Measurements from ENCODE around the gene SORCS2. TPM values are rescaled to one million over a fixed set of nuclear protein-coding genes. Genes with fewer than 3 reads are reported as not detected.

The SORCS2 gene
- total RNA-seq, 1 experiment from 2014 or later: 0.15 TPM

DNA sequence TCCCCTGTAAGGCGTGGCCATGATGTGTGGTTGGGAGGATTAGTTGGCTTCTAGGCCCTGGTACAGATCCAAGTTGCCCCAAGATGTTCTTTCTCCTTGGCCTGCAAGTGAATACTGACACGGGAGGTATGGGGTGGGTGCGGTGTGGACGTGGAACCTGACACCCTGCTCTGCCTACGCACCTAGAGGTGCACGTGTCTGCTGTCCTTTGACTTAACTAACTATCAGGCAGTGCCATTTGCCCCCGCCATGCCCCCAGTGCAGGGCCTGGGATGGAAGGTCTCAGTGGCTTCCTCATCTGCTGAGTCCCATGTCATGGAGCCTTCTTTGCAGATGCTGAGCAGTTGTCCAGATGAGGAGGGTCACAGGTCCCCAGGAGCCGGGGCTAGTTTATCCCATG is 151.6 kb downstream of the SORCS2 start:
- ChIA-PET POLR2A (no interaction called here), CTCF (no interaction called here)
- Histone ChIP-seq H3K4me1 (ENCODE audit: control insufficient read depth, insufficient read depth, low read length) (no peaks in the 10 kb centered on the region), H3K36me3 (ENCODE audit: control insufficient read depth, insufficient read depth, low read length) (no peaks in the 10 kb centered on the region), H3K4me3 (ENCODE audit: low read depth in 2 of 2, low read length in 2 of 2) (no peak overlapping the region), H3K9me3 (ENCODE audit: control insufficient read depth, insufficient read depth, low read depth, low read length) (no peaks in the 10 kb centered on the region), H3K27me3 (ENCODE audit: control insufficient read depth, insufficient read depth, low read length) (no peaks in the 10 kb centered on the region), H3K27ac (ENCODE audit: low read length) (no peak overlapping the region)
- DNase-seq (ENCODE audit: low read depth, low spot score) (no peak), ATAC-seq (no peak)
- intact Hi-C loops (cut with micrococcal nuclease; ENCODE audit: unreplicated experiment) (no loop called here), in situ Hi-C loops (cut with HindIII; ENCODE audit: low pct_unique_long_range_greater_than_20kb, low sequenced_read_pairs) (no loop called here)
- TF ChIP-seq SIN3A (IDR thresholded peaks at IDR 0.05; ENCODE audit: borderline replicate concordance, insufficient read depth, low read depth, low read length) (no peak), TCF7L2 (IDR thresholded peaks at IDR 0.05; ENCODE audit: low read depth, low read length) (no peak), POLR2AphosphoS5 (IDR thresholded peaks at IDR 0.05; ENCODE audit: low read depth, low read length) (no peak)
- TF ChIP-seq, protein P1, sequence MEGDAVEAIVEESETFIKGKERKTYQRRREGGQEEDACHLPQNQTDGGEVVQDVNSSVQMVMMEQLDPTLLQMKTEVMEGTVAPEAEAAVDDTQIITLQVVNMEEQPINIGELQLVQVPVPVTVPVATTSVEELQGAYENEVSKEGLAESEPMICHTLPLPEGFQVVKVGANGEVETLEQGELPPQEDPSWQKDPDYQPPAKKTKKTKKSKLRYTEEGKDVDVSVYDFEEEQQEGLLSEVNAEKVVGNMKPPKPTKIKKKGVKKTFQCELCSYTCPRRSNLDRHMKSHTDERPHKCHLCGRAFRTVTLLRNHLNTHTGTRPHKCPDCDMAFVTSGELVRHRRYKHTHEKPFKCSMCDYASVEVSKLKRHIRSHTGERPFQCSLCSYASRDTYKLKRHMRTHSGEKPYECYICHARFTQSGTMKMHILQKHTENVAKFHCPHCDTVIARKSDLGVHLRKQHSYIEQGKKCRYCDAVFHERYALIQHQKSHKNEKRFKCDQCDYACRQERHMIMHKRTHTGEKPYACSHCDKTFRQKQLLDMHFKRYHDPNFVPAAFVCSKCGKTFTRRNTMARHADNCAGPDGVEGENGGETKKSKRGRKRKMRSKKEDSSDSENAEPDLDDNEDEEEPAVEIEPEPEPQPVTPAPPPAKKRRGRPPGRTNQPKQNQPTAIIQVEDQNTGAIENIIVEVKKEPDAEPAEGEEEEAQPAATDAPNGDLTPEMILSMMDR (IDR thresholded peaks at IDR 0.05): no peak
- TF ChIP-seq, protein P2, sequence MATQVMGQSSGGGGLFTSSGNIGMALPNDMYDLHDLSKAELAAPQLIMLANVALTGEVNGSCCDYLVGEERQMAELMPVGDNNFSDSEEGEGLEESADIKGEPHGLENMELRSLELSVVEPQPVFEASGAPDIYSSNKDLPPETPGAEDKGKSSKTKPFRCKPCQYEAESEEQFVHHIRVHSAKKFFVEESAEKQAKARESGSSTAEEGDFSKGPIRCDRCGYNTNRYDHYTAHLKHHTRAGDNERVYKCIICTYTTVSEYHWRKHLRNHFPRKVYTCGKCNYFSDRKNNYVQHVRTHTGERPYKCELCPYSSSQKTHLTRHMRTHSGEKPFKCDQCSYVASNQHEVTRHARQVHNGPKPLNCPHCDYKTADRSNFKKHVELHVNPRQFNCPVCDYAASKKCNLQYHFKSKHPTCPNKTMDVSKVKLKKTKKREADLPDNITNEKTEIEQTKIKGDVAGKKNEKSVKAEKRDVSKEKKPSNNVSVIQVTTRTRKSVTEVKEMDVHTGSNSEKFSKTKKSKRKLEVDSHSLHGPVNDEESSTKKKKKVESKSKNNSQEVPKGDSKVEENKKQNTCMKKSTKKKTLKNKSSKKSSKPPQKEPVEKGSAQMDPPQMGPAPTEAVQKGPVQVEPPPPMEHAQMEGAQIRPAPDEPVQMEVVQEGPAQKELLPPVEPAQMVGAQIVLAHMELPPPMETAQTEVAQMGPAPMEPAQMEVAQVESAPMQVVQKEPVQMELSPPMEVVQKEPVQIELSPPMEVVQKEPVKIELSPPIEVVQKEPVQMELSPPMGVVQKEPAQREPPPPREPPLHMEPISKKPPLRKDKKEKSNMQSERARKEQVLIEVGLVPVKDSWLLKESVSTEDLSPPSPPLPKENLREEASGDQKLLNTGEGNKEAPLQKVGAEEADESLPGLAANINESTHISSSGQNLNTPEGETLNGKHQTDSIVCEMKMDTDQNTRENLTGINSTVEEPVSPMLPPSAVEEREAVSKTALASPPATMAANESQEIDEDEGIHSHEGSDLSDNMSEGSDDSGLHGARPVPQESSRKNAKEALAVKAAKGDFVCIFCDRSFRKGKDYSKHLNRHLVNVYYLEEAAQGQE (IDR thresholded peaks at IDR 0.05; ENCODE audit: insufficient read depth in 1 of 2, low read depth in 2 of 2, low read length in 1 of 2): no peak
- no TSS peak for BruUV-seq (replicated peaks)

DNA sequence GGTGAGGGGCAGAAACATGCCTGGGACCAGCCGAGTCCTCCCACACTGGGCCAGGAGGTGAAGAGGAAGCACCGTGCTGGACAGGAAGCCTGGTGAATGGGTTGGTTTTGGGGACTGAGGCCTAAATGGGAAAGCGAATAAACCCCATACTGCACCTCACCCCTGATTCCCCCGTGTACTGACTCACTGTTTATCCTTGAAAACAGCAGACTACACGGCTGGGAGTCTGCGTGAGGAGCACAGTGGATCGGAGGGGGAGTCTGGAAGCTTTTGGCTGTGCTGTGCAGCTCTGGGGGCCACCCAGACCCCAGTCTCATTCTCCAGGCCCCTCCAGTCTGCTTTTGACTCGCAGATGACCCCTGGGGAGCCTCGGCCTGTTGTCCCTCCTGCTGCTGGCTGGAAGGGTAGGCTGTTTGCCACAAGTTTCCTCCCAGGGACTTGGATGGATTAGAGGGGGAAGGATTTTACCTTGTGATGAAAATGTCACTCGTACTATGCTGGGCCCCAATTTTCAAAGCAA is 152.4 kb downstream of the SORCS2 start:
- Histone ChIP-seq H3K4me3 (ENCODE audit: low read depth in 2 of 2, low read length in 2 of 2) (no peak overlapping the region), H3K9me3 (ENCODE audit: control insufficient read depth, insufficient read depth, low read depth, low read length) (no peaks in the 10 kb centered on the region), H3K27me3 (ENCODE audit: control insufficient read depth, insufficient read depth, low read length) (no peaks in the 10 kb centered on the region), H3K4me1 (ENCODE audit: control insufficient read depth, insufficient read depth, low read length) (no peaks in the 10 kb centered on the region), H3K36me3 (ENCODE audit: control insufficient read depth, insufficient read depth, low read length) (no peaks in the 10 kb centered on the region), H3K27ac (ENCODE audit: low read length) (no peak overlapping the region)
- in situ Hi-C loops (cut with HindIII; ENCODE audit: low pct_unique_long_range_greater_than_20kb, low sequenced_read_pairs) (no loop called here), intact Hi-C loops (cut with micrococcal nuclease; ENCODE audit: unreplicated experiment) (no loop called here)
- no peak for ATAC-seq
- DNase-seq (ENCODE audit: low read depth, low spot score): no peak
- ChIA-PET CTCF (no interaction called here), POLR2A (no interaction called here)
- TF ChIP-seq, protein P1 (IDR thresholded peaks at IDR 0.05): no peak
- no peak for TF ChIP-seq POLR2AphosphoS5 (IDR thresholded peaks at IDR 0.05; ENCODE audit: low read depth, low read length)
- no TSS peak for BruUV-seq (replicated peaks)

Data from Panc1 (cell line).